NCI-H2227 (cell line): Measurements from ENCODE around the gene IL1B.

Experiments
- DNase-seq: peaks from one replicate; lab custom pipeline; 2025; ENCODE audit not compliant: unreplicated experiment; lab: John Stamatoyannopoulos, UW

Gene IL1B

GRCh38 chr2:112784199-112785189, 52.1 kb downstream of the IL1B start, which contains the start of gene IL1A:
TSS of gene IL1A (minus strand) at chr2:112784493. CDS start at chr2:112783770, 723 bp downstream.
- DNase-seq, result peak; percentile 48

GRCh38 chr2:112783187-112783714, 53.3 kb downstream of the IL1B start:
- no peak for DNase-seq

GRCh38 chr2:112782234-112782799, 54.3 kb downstream of the IL1B start:
- no peak for DNase-seq
